MM.1S (cell line): ENCODE data around the gene MAP4.

Experiments used
- DNase-seq: peaks from one replicate; pipeline ENCODE4 v3.0.0-alpha.2; 2015
- H2AFZ ChIP-seq: fragments of 300-600 bp; sonication (generic); 2 replicates; pipeline ENCODE4 v1.6.0; 2016; ENCODE audit warnings: antibody characterized with exemption, low read length
- H3F3A ChIP-seq: fragments of 300-600 bp; sonication (generic); 2 replicates; pipeline ENCODE4 v1.6.1; 2016; ENCODE audit warnings: mild to moderate bottlenecking, antibody characterized with exemption, low read length, moderate library complexity, mixed read lengths; ENCODE audit not compliant: insufficient read depth
- H3K27ac ChIP-seq: fragments of 300-600 bp; sonication (generic); 2 replicates; pipeline ENCODE4 v1.5.1; 2016; ENCODE audit warnings: mild to moderate bottlenecking, low read length
- H3K27me3 ChIP-seq: fragments of 300-600 bp; sonication (generic); replicated peaks from 2 replicates; pipeline ENCODE4 v1.6.0; 2016; ENCODE audit warnings: low read length; ENCODE audit not compliant: insufficient read depth
- H3K36me3 ChIP-seq: fragments of 300-600 bp; sonication (generic); replicated peaks from 2 replicates; pipeline ENCODE4 v1.6.1; 2016; ENCODE audit warnings: mild to moderate bottlenecking, low read length, mixed read lengths; ENCODE audit not compliant: insufficient read depth
- H3K4me1 ChIP-seq: fragments of 300-600 bp; sonication (generic); 2 replicates; pipeline ENCODE4 v1.6.1; 2016; ENCODE audit warnings: low read length, mixed read lengths
- H3K4me2 ChIP-seq: fragments of 300-600 bp; sonication (generic); 2 replicates; pipeline ENCODE4 v1.6.0; 2016; ENCODE audit warnings: low read depth, low read length
- H3K4me3 ChIP-seq: fragments of 300-600 bp; sonication (generic); 2 replicates; pipeline ENCODE4 v1.5.1; 2016; ENCODE audit warnings: low read length, mixed read lengths
- H3K79me2 ChIP-seq: fragments of 300-600 bp; sonication (generic); 2 replicates; pipeline ENCODE4 v1.6.1; 2016; ENCODE audit warnings: mixed run types, low read length, mixed read lengths
- H3K9ac ChIP-seq: fragments of 300-600 bp; sonication (generic); 2 replicates; pipeline ENCODE4 v1.6.1; 2016; ENCODE audit warnings: low read length, mixed read lengths
- H3K9me2 ChIP-seq: fragments of 300-600 bp; sonication (generic); replicated peaks from 2 replicates; pipeline ENCODE4 v1.6.1; 2016; ENCODE audit warnings: mild to moderate bottlenecking, low read length, mixed read lengths; ENCODE audit not compliant: insufficient read depth
- H3K9me3 ChIP-seq: fragments of 300-600 bp; sonication (generic); replicated peaks from 2 replicates; pipeline ENCODE4 v1.6.1; 2016; ENCODE audit warnings: mild to moderate bottlenecking, low read length, mixed read lengths; ENCODE audit not compliant: insufficient read depth
- H4K20me1 ChIP-seq: fragments of 300-600 bp; sonication (generic); 2 replicates; pipeline ENCODE4 v1.6.1; 2016; ENCODE audit warnings: mild to moderate bottlenecking, low read length, moderate library complexity, mixed read lengths; ENCODE audit not compliant: insufficient read depth
- EZH2 ChIP-seq: fragments of 300-600 bp; sonication (generic); optimal IDR thresholded peaks from 2 replicates; pipeline ENCODE3; 2017; ENCODE audit warnings: low read depth, mild to moderate bottlenecking, antibody characterized with exemption, low read length, mixed read lengths
- EZH2phosphoT487 ChIP-seq: fragments of 300-600 bp; sonication (generic); IDR thresholded peaks from 2 replicates; pipeline ENCODE4 v1.6.1; 2018; ENCODE audit warnings: antibody characterized with exemption, low read length
- TF ChIP-seq, protein P1 (sequence below): fragments of 300-600 bp; sonication (generic); IDR thresholded peaks from 2 replicates; pipeline ENCODE4 v1.5.1; 2016; ENCODE audit warnings: antibody characterized with exemption, low read length, mixed read lengths

The MAP4 gene

GRCh38 chr3:48058091-48058490, 41.9 kb upstream of the MAP4 start:
- Histone ChIP-seq H3K9ac (no peak overlapping the region), H3K9me3 (no peaks in the 10 kb centered on the region), H3K4me3 (no peak overlapping the region), H3K27ac (no peak overlapping the region), H4K20me1 (no peaks in the 10 kb centered on the region), H3K4me2 (no peak overlapping the region), H3F3A (0 out of 2 replicates have a peak, but pooled peaks cover 5% of the 10 kb centered on the region), H3K9me2 (no peaks in the 10 kb centered on the region), H3K4me1 (no peaks in the 10 kb centered on the region), H3K27me3 (no peaks in the 10 kb centered on the region), H3K79me2 (peaks cover 35% of the 10 kb centered on the region), H3K36me3 (no peaks in the 10 kb centered on the region), H2AFZ (no peak overlapping the region)
- DNase-seq, result no peak
- TF ChIP-seq, protein P1, sequence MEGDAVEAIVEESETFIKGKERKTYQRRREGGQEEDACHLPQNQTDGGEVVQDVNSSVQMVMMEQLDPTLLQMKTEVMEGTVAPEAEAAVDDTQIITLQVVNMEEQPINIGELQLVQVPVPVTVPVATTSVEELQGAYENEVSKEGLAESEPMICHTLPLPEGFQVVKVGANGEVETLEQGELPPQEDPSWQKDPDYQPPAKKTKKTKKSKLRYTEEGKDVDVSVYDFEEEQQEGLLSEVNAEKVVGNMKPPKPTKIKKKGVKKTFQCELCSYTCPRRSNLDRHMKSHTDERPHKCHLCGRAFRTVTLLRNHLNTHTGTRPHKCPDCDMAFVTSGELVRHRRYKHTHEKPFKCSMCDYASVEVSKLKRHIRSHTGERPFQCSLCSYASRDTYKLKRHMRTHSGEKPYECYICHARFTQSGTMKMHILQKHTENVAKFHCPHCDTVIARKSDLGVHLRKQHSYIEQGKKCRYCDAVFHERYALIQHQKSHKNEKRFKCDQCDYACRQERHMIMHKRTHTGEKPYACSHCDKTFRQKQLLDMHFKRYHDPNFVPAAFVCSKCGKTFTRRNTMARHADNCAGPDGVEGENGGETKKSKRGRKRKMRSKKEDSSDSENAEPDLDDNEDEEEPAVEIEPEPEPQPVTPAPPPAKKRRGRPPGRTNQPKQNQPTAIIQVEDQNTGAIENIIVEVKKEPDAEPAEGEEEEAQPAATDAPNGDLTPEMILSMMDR, result no peak
- TF ChIP-seq EZH2, result no peak
- no peak for TF ChIP-seq EZH2phosphoT487

DNA sequence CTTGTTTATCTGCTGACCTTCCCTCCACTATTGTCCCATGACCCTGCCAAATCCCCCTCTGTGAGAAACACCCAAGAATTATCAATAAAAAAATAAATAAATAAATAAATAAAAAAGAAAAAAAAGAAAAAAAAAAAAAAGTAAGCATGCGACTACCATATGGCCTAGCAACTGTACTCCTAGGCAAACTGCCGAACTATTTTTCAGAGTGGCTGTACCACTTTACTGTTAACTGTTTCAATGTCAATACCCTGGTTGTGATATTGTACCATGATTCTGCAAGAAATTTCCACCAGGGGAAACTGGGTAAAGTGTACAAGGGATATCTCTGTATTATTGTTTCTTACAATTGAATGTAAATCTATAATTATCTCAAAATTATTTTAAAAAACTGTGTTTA, 41.3 kb upstream of the MAP4 start:
- Histone ChIP-seq H3F3A (0 out of 2 replicates have a peak, but pooled peaks cover 5% of the 10 kb centered on the region), H3K9ac (no peak overlapping the region), H3K4me2 (no peak overlapping the region), H3K4me1 (no peaks in the 10 kb centered on the region), H3K27me3 (no peaks in the 10 kb centered on the region), H3K9me2 (no peaks in the 10 kb centered on the region), H2AFZ (no peak overlapping the region), H3K79me2 (peaks cover 34% of the 10 kb centered on the region), H3K27ac (no peak overlapping the region), H3K9me3 (no peaks in the 10 kb centered on the region), H3K36me3 (no peaks in the 10 kb centered on the region), H3K4me3 (no peak overlapping the region), H4K20me1 (no peaks in the 10 kb centered on the region)
- TF ChIP-seq EZH2phosphoT487 (no peak), EZH2 (no peak)
- TF ChIP-seq, protein P1, result no peak
- no peak for DNase-seq

DNA sequence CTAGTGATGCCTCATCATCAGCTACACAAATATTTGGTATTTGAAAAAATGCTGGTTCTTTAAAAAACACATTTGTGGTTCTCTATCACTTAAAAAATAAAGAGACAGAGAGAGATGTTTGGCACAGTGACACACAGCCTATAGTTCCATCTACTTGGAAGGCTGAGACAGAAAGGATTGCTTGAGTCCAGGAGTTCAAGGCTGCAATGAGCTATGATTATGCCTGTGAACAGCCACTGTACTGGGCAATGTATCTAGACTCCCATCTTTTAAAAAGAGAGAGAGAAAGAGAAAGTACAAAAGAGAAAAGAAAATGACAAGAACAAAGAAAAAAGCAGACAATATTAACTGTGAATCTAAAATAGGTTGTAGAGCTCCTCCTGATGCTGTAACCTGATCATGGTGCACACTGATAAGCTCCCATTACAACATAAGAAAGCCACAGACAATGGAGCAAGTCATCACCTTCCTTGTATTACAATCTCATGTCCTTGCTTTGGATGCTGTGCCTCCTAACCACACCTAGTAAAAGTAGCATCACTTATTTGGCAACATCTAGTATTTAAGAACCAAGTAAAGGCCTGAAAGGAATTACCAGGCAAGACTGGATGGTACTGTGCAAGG, 31.7 kb upstream of the MAP4 start:
- Histone ChIP-seq H4K20me1 (no peaks in the 10 kb centered on the region), H3K4me2 (no peak overlapping the region), H3K27me3 (no peaks in the 10 kb centered on the region)

More for the DNA sequence above, 31.7 kb upstream of the MAP4 start:
- no peak for DNase-seq
- Histone ChIP-seq H3K4me1 (no peaks in the 10 kb centered on the region), H3K9me3 (no peaks in the 10 kb centered on the region), H3F3A (no peaks in the 10 kb centered on the region), H3K4me3 (no peak overlapping the region), H3K9me2 (no peaks in the 10 kb centered on the region), H3K79me2 (peaks cover 29% of the 10 kb centered on the region; the same call in 1 of the 2 replicates), H3K27ac (no peak overlapping the region), H3K36me3 (no peaks in the 10 kb centered on the region), H3K9ac (no peak overlapping the region), H2AFZ (no peak overlapping the region)
- TF ChIP-seq, protein P1, result no peak
- TF ChIP-seq EZH2phosphoT487 (no peak), EZH2 (no peak)
